T-helper 2 cell treated with Interferon-gamma antibody and Interleukin-4, amounts not matched to agents 5 μg/mL and 100 μg/mL, for 36 hours (primary cell): ENCODE measurements around the gene CCDC9B.
A peak's percentile ranks its signal among the peaks of the same experiment; 100 is the strongest.

Source experiments
- DNase-seq: peaks from one replicate; pipeline ENCODE4 v3.0.0; 2021; ENCODE audit warnings: low spot score
- H3K27ac Mint-ChIP-seq: one replicate; pipeline ENCODE4 v1.8.0; 2021; ENCODE audit warnings: mild to moderate bottlenecking, mixed read lengths
- H3K27me3 Mint-ChIP-seq: one replicate; pipeline ENCODE4 v1.8.0; 2021; ENCODE audit warnings: low read depth, mixed read lengths
- H3K36me3 Mint-ChIP-seq: one replicate; pipeline ENCODE4 v1.8.0; 2021; ENCODE audit warnings: low read depth, mixed read lengths
- H3K4me1 Mint-ChIP-seq: one replicate; pipeline ENCODE4 v1.8.0; 2021; ENCODE audit warnings: low read depth, mixed read lengths
- H3K4me3 Mint-ChIP-seq: one replicate; pipeline ENCODE4 v1.8.0; 2022; ENCODE audit warnings: mild to moderate bottlenecking, moderate library complexity, mixed read lengths
- H3K9me3 Mint-ChIP-seq: one replicate; pipeline ENCODE4 v1.8.0; 2021; ENCODE audit warnings: mixed read lengths

Gene CCDC9B

DNA sequence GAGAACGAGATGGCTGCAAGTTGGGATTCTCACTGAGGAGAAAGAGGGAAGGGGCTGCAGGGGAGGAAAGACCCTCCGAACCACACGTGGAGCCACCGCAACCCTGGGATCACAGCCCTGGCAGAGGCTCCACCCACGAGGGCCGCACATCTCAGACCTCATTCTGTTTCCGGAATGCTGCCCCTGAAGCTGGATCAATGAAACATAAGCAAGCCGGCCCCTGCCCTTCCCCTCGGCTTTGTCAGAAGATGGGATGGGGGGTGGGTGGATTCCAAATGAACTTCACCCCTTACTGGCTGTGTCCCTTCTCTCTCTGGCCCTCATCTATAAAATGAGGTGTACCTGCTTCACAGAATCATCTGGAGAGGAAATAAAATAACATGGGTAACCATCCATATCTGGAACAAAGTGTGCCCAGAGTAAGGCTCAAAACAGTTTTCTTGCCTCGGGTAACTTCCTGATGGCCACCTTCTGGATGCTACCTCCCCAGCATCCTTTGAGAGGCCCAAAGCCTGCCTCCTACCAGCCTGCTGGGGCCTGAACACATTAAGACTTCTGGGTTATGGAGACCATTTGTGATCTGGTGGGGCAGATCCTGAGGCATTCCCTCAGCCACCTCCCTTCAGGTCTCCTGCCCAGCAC lies 4.6 kb upstream of the CCDC9B start:
- H3K36me3 Mint-ChIP-seq, result no peaks in the 10 kb centered on the region
- H3K4me3 Mint-ChIP-seq, result no peak overlapping the region
- no peaks in the 10 kb centered on the region for H3K9me3 Mint-ChIP-seq
- no peak overlapping the region for H3K27ac Mint-ChIP-seq
- H3K4me1 Mint-ChIP-seq, result peaks cover 2% of the 10 kb centered on the region
- no peaks in the 10 kb centered on the region for H3K27me3 Mint-ChIP-seq
- no peak for DNase-seq

DNA sequence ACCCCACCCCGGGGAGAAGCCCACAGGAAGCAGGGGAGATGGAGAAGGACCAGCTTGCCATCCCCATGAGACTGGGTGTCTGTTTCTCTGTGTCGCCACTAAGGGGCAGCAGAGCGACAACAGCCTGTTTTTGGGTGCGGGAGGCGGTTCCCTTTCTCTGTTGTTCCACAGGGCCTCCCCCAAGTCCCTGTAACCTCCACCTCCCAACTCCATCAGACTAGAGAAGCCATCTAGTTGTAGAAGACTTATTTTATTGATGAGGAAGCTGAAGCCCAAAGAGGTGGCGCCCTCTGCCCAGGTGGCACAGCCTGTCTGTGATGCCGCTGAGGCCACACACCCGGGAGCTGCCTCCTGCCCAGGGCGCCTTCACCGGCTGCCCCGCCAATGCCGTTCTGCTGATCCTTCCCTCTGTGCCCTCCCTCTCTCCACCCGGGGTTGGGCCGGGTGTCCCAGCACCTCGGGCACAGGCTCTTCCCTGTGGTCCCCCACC lies 3.9 kb upstream of the CCDC9B start:
- no peaks in the 10 kb centered on the region for H3K36me3 Mint-ChIP-seq
- no peak overlapping the region for H3K27ac Mint-ChIP-seq
- no peaks in the 10 kb centered on the region for H3K27me3 Mint-ChIP-seq
- peak; percentile 55 for DNase-seq
- no peaks in the 10 kb centered on the region for H3K9me3 Mint-ChIP-seq
- H3K4me1 Mint-ChIP-seq, result peaks cover 2% of the 10 kb centered on the region
- H3K4me3 Mint-ChIP-seq, result no peak overlapping the region

DNA sequence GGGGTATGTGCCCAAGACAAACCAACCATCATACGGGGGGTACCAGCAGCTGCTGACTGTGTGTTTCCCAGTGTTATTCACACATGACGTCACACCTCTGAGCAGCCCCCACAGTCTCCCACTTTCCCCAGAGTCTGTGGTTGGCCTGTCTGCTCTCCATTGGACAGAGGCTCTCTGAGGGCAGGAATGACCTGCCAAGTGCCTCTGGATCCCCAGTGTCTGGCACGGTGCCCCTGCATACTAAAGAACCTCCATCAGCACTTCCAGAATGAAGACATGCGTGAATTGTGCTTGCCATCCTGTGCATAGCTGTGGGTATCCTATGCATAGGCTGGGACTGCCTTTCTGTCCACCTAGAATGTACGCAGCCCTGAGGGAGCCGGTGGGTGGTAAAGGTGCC lies 3.5 kb upstream of the CCDC9B start:
- no peak for DNase-seq
- Mint-ChIP-seq H3K4me3 (no peak overlapping the region), H3K36me3 (no peaks in the 10 kb centered on the region), H3K27me3 (no peaks in the 10 kb centered on the region), H3K9me3 (no peaks in the 10 kb centered on the region), H3K4me1 (peaks cover 2% of the 10 kb centered on the region), H3K27ac (no peak overlapping the region)

DNA sequence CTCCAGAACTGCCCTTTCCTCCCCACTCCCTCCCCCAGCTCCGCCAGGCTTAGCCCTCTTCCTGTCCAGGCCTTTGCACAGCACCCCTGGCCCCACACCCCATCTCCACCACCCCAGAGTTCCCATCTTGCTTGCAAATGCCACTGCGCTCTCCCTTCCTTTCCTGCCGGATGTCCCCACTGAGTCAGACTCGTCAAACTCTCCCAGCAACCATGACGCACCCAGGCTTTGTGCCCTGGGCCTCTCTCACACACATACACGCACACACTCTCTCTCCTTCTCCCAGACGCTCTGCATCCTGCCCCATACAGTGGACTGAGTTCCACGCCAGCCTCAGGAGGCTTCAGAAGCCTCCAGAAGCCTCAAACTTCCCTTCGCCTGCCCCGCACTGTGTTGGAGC lies 2.8 kb upstream of the CCDC9B start:
- Mint-ChIP-seq H3K27me3 (no peaks in the 10 kb centered on the region), H3K27ac (no peak overlapping the region), H3K9me3 (no peaks in the 10 kb centered on the region), H3K4me3 (no peak overlapping the region), H3K36me3 (no peaks in the 10 kb centered on the region), H3K4me1 (peaks cover 2% of the 10 kb centered on the region)
- DNase-seq, result no peak

DNA sequence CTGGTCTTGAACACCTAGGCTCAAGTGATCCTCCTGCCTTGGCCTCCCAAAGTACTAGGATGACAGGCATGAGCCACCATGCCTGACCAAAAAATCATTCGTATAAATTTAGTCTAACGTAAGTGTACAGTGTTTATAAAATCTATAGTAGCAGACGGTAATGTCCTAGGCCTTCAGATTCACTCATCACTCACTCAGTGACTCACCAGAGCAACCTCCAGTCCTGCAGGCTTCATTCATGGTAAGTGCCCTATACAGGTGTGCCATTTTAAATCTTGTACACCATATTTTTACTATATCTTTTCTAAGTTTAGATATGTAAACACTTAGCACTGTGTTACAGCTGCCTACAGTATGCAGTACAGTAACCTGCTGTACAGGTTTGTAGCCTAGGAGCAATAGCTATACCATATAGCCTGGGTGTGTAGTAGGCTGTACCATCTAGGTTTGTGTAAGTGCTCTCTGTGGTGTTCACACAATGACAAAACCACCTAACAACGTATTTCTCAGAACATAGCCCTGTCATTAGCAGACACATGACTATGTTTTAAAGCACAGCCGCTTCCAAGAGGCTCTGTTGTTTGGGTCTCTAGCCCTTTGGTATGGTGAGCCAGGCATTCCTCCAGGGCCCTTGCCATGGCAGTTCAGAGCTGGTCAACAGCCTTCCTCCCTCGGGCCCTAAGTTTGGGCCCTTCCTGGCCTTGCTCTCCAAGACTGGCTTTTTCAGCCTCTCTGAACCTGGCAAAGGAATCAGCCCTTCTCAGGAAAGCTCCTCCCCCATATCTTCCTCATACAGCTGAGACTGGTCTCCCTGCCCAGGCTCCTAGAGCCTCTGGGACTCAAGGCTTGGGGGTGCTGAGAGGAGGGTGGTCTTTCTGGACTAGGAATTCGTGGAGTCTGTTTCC lies 1.9 kb upstream of the CCDC9B start:
- Mint-ChIP-seq H3K4me3 (no peak overlapping the region), H3K27me3 (no peaks in the 10 kb centered on the region), H3K36me3 (no peaks in the 10 kb centered on the region), H3K4me1 (peaks cover 4% of the 10 kb centered on the region), H3K9me3 (no peaks in the 10 kb centered on the region), H3K27ac (no peak overlapping the region)
- no peak for DNase-seq

DNA sequence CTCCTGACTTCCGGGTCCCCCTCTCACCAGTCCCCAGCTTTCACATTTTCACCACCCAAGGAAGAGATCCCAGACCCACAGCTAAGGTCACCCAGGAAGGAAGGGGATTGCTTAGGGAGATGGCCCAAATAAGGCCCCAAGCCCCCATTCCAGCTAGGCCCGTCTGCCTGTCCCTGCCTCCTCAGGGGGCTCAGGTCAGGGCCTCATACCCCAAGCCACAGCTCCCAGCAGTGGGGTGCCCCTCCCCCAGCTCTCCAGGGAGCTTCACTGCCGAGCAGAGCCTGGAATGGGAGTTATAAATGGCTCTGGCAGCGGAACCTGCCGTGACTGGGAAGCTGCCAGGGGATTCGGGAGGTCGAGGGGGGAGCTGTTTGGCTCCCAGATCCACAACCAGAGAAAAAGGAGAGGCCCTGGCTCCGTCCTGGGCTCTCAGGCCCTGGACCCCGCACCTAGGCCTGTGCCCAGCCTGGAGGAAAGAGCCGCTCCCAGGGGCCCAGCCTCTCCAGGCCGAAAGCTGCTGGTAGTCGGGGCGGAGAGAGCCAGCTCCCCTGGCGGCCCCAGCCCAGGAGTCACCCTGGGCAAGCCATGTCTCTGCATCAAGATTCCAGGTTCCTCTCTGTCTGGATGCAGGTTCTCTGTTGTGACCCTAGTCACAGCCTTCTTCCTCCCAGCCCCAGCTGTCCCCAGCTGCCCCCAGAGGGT lies 550 bp downstream of the CCDC9B start:
- DNase-seq, result no peak
- Mint-ChIP-seq H3K4me3 (no peak overlapping the region), H3K27ac (no peak overlapping the region), H3K36me3 (no peaks in the 10 kb centered on the region), H3K9me3 (no peaks in the 10 kb centered on the region), H3K27me3 (no peaks in the 10 kb centered on the region), H3K4me1 (peaks cover 7% of the 10 kb centered on the region)

DNA sequence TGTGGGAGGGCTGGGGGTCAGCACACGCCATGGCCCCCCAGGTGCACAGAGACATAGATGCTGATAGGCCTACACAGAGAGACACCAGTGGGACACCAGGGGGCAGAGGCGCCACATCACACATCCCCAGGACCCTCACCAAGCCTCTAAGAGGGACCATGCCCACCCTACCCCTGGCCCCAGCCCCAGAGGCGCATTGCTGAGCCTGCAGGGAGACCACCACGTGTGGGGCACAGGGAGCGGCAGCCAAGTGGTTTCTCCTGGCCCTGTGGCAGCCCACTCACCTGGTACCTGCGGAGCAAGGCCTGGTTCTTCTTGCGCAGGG lies 1.2 kb downstream of the CCDC9B start:
- peaks cover 7% of the 10 kb centered on the region for H3K4me1 Mint-ChIP-seq
- H3K9me3 Mint-ChIP-seq, result no peaks in the 10 kb centered on the region
- H3K27ac Mint-ChIP-seq, result no peak overlapping the region
- DNase-seq, result no peak
- H3K36me3 Mint-ChIP-seq, result no peaks in the 10 kb centered on the region
- H3K4me3 Mint-ChIP-seq, result no peak overlapping the region
- no peaks in the 10 kb centered on the region for H3K27me3 Mint-ChIP-seq

DNA sequence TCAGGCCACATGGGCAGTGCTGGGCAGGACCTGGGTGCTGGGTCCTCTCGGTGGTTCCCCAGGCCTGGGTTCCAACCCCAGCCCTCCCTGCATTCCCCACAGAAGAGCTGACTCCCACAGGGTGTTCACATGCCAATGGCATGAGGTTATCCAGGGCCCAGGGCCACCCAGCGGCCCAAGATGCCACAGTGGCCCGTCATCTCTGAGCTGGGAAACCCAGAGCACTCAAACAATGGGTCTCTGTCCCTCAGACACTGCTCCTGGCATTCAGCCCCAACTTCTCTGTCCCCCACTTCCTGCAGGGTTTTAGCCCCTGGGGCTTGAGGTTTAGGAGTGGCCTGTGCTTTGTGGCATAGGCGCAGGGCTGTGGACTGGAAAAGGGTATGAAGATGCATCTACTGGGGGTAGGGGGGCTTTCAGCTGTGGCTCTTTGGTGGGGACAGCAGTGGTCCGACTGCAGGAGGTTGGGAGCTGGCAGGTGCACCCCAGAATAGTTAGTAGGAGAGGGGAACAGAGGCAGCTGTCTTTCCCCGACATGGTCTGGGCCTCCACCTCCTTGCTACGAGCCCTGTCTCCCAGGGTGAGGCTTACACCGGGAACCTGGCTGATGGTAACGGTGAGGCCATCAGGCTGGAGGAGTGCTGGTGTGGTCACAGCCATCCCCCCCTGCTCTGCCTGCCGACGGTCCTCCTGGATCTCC lies 1.7 kb downstream of the CCDC9B start:
- Mint-ChIP-seq H3K4me3 (no peak overlapping the region), H3K27ac (no peak overlapping the region), H3K9me3 (no peaks in the 10 kb centered on the region), H3K27me3 (no peaks in the 10 kb centered on the region), H3K36me3 (no peaks in the 10 kb centered on the region), H3K4me1 (peaks cover 8% of the 10 kb centered on the region)
- no peak for DNase-seq

DNA sequence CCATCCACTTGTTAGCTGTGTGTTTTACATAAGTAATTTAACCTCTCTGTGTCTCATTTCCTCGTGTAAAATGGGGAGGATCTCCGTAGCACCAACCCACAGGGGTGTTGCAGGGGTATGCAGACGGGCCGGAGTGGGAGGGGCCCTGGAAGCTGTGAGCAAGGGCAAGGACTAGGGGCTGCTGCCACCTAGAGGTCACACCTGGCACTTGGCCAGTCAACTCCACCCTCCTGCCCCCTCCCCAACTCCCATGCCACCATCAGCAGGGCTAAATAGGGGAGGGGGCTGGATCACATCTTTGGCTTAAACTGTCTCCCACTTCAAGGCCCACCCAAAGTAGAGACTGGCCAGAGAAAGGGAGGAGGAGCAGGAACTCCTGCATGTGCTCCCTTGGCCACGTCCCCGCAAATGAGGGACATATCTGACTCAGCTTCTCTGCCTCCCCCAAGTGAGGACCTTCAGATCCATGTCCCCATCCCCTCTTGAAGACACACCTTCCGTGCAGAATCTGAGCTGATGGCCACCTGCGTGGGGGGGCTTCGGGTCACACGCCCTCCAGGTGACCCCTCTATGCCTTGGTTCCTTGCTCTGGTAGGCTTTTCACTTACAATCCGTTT lies 2.6 kb downstream of the CCDC9B start:
- Mint-ChIP-seq H3K4me3 (no peak overlapping the region), H3K27ac (peak overlapping the region; percentile 55)
- peak; percentile 71 for DNase-seq

DNA sequence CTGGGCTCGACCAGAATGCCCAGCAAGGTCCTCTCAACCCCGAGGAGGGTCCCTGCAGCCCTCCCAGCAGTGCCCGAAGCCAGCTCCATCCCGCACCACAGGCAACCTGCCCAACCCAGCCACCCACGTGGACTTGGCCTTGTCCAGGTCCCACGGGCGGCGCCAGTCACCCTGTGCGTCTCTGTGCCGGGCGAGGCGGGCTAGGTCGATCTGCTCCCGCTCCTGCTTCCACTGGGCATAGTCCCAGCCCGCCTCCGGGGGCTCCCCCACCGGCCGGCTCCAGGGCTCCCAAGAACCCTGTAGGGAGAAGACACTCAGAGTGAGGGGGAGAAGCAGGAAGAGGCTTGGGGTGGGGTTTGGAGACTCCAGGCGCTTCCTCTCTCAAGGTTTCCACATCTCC lies 3.1 kb downstream of the CCDC9B start:
- H3K9me3 Mint-ChIP-seq, result no peaks in the 10 kb centered on the region

More for the DNA sequence above, 2.6 kb downstream of the CCDC9B start:
- Mint-ChIP-seq H3K4me1 (peaks cover 14% of the 10 kb centered on the region), H3K9me3 (no peaks in the 10 kb centered on the region), H3K27me3 (no peaks in the 10 kb centered on the region), H3K36me3 (no peaks in the 10 kb centered on the region)

DNA sequence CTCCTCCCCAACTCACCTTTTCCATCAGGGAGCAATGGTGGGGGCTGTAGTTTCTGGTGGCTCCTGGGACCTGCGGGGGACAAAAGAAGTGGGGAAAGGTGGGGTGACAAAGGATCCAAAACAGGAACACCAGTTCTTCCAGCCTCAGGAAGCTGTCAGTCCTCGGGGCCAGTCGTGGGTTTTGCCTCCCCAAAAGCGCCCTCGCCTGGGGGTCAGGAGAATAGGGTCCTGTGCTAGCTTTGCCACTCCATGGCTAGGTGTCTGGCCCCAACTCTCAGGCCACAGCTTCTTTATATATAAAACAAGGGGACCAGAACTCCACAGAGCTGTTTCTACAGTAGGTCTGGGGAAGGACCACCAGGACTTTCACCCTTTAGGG lies 4.0 kb downstream of the CCDC9B start:
- Mint-ChIP-seq H3K4me3 (no peak overlapping the region), H3K36me3 (no peaks in the 10 kb centered on the region), H3K9me3 (no peaks in the 10 kb centered on the region), H3K4me1 (peaks cover 18% of the 10 kb centered on the region), H3K27ac (no peak overlapping the region), H3K27me3 (no peaks in the 10 kb centered on the region)
- DNase-seq, result no peak

More for the DNA sequence above, 3.1 kb downstream of the CCDC9B start:
- H3K4me1 Mint-ChIP-seq, result peaks cover 14% of the 10 kb centered on the region
- no peak for DNase-seq
- H3K36me3 Mint-ChIP-seq, result no peaks in the 10 kb centered on the region
- H3K4me3 Mint-ChIP-seq, result no peak overlapping the region
- H3K27me3 Mint-ChIP-seq, result no peaks in the 10 kb centered on the region
- no peak overlapping the region for H3K27ac Mint-ChIP-seq

DNA sequence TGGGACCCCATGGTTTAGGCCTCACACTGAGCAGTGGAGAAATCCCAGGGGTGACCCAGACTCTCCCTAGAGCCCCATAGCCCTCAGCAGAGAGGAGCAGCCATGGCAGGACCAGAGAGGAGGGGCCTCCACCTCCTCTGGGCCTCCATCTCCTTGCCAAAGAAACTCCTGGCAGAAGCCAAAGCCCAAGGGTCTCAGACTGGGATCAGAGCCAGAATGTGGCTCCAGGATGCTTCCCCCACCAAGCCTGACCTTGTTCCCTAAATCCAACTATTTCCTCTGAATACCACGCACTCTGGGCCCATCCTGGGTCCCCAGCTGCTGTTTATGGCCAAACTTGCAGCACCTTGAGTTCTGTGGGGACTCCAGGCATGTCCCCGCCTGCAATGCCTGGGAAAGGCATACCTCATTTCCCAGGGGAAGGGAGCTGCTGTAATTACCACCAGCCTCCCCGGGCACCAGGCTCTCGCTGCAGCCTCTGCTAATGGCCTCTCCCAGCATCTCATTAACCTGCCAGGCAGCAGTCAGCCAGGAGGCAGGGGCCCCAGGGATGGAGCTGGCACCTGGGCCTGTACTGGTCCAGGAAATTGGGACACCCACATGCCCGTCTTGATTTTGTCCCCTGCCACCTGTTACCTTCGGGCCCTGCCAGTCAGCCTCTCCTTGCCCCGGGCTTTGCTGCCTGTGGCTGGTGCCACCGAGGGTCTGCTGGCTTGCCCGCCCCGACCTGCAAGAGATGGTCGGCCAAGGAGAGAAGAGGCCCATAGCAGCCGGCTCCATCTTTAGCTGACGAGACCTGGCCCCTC lies 4.6 kb downstream of the CCDC9B start:
- DNase-seq, result no peak
- no peaks in the 10 kb centered on the region for H3K27me3 Mint-ChIP-seq
- H3K4me3 Mint-ChIP-seq, result no peak overlapping the region
- H3K9me3 Mint-ChIP-seq, result no peaks in the 10 kb centered on the region
- no peak overlapping the region for H3K27ac Mint-ChIP-seq
- no peaks in the 10 kb centered on the region for H3K36me3 Mint-ChIP-seq
- peaks cover 18% of the 10 kb centered on the region for H3K4me1 Mint-ChIP-seq
